Keratinocyte (primary cell): ENCODE data around the gene VIPR1. TPM values are rescaled to one million over a fixed set of nuclear protein-coding genes. Genes with fewer than 3 reads are reported as not detected.
A peak's percentile ranks its signal among the peaks of the same experiment; 100 is the strongest.
"Not testable (repeated sequence)": the region's sequence is repeated elsewhere in the genome, so short reads cannot be mapped to it uniquely, and the experiment has no call there.

ENCODE experiments used
- DNase-seq: peaks from one replicate; pipeline ENCODE4 v3.0.0-alpha.2; 2011; ENCODE audit warnings: low read depth, missing footprints, low spot score
- FAIRE-seq: peaks from 2 replicates; lab custom pipeline; 2011; peaks lifted over from hg19 to GRCh38; lab: Jason Lieb, UNC
- H2AFZ ChIP-seq: 2 replicates; pipeline ENCODE4 v1.6.0; 2012; ENCODE audit warnings: low read length, control low read depth, inconsistent platforms; ENCODE audit not compliant: control insufficient read depth
- H3K27ac ChIP-seq: 2 replicates; pipeline ENCODE4 v1.5.1; 2011; ENCODE audit warnings: low read length; ENCODE audit not compliant: control insufficient read depth, insufficient read depth
- H3K27me3 ChIP-seq: 3 replicates; pipeline ENCODE4 v1.6.0; 2011; ENCODE audit warnings: low read length; ENCODE audit not compliant: control insufficient read depth, insufficient read depth; ENCODE audit errors: extremely low read depth
- H3K36me3 ChIP-seq, 2 experiments: 2 replicates in 1 of 2; 3 replicates in 1 of 2; pipeline ENCODE4 v1.5.1; 2011; ENCODE audit warnings: low read length in 2 of 2, mild to moderate bottlenecking in 1 of 2; ENCODE audit not compliant: control insufficient read depth in 2 of 2, insufficient read depth in 2 of 2; ENCODE audit errors: extremely low read depth in 1 of 2
- H3K4me1 ChIP-seq: 3 replicates; pipeline ENCODE4 v1.5.1; 2011; ENCODE audit warnings: low read length; ENCODE audit not compliant: control insufficient read depth, insufficient read depth; ENCODE audit errors: extremely low read depth
- H3K4me2 ChIP-seq: 3 replicates; pipeline ENCODE4 v1.6.0; 2011; ENCODE audit warnings: low read depth, low read length; ENCODE audit not compliant: control insufficient read depth, insufficient read depth; ENCODE audit errors: extremely low read depth
- H3K4me3 ChIP-seq, 3 experiments: fragments of 200-600 bp in 1 of 3; sonication (generic) in 1 of 3; 2 replicates in 2 of 3; 3 replicates in 1 of 3; pipeline ENCODE4 v1.5.1; 2011 to 2016; ENCODE audit warnings: low read length in 3 of 3, mild to moderate bottlenecking in 3 of 3, control low read depth in 2 of 3, inconsistent platforms in 1 of 3, low read depth in 1 of 3, mixed read lengths in 1 of 3, mixed run types in 1 of 3, moderate library complexity in 1 of 3; ENCODE audit not compliant: control insufficient read depth in 2 of 3, insufficient read depth in 2 of 3; ENCODE audit errors: extremely low read depth in 1 of 3
- H3K79me2 ChIP-seq: 2 replicates; pipeline ENCODE4 v1.6.0; 2012; ENCODE audit warnings: low read length; ENCODE audit not compliant: control insufficient read depth, insufficient read depth
- H3K9ac ChIP-seq: 3 replicates; pipeline ENCODE4 v1.6.0; 2011; ENCODE audit warnings: low read length; ENCODE audit not compliant: control insufficient read depth, insufficient read depth; ENCODE audit errors: extremely low read depth
- H3K9me1 ChIP-seq: 3 replicates; pipeline ENCODE4 v1.6.0; 2011; ENCODE audit warnings: low read length; ENCODE audit not compliant: control insufficient read depth, insufficient read depth; ENCODE audit errors: extremely low read depth
- H3K9me3 ChIP-seq: 2 replicates; pipeline ENCODE4 v1.5.1; 2012; ENCODE audit warnings: low read depth, low read length; ENCODE audit not compliant: control insufficient read depth
- H4K20me1 ChIP-seq: 3 replicates; pipeline ENCODE4 v1.6.0; 2011; ENCODE audit warnings: low read length; ENCODE audit not compliant: control insufficient read depth, insufficient read depth; ENCODE audit errors: extremely low read depth
- CTCF ChIP-seq, 3 experiments: IDR thresholded peaks in 1 of 3; conservative IDR thresholded peaks in 1 of 3; optimal IDR thresholded peaks in 1 of 3; 2 replicates in 2 of 3; 3 replicates in 1 of 3; pipeline versions ENCODE3 to v1.5.1; 2011; ENCODE audit warnings: low read length in 3 of 3, mild to moderate bottlenecking in 3 of 3, moderate library complexity in 2 of 3, control low read depth in 1 of 3, inconsistent platforms in 1 of 3; ENCODE audit not compliant: insufficient read depth in 2 of 3; ENCODE audit errors: extremely low read depth in 1 of 3
- EZH2 ChIP-seq: IDR thresholded peaks from one replicate; pipeline ENCODE4 v1.6.1; 2012; ENCODE audit warnings: inconsistent platforms, mild to moderate bottlenecking, low read length, moderate library complexity
- dilution Hi-C: fragments of 300-500 bp; cut with MboI; formaldehyde crosslinking; loops from one replicate; pipeline ENCODE4 v1.7.0; 2020; ENCODE audit warnings: low sequenced_read_pairs; ENCODE audit not compliant: extremely low pct_ligation_motif_present
- polyA plus RNA-seq, 5 experiments: library from polyadenylated mRNA; depleted of rRNA in 3 of 5; stranded (reverse) in 3 of 5; stranded (forward) in 1 of 5; unstranded in 1 of 5; fragments of >200 nt; gene quantifications; 1 replicate in 1 of 5; 2 replicates in 3 of 5; 3 replicates in 1 of 5; pipeline versions ENCODE4 v1.2.1 to v1.2.3, GENCODE V29; 2011 to 2012; ENCODE audit warnings: missing spikeins in 2 of 5, low read depth in 1 of 5, low replicate concordance in 1 of 5

VIPR1 gene
- polyA plus RNA-seq, 1 donor (not counting 4 experiments of a cell fraction or from before 2014, with no cell fraction given) = 4.5 TPM

DNA sequence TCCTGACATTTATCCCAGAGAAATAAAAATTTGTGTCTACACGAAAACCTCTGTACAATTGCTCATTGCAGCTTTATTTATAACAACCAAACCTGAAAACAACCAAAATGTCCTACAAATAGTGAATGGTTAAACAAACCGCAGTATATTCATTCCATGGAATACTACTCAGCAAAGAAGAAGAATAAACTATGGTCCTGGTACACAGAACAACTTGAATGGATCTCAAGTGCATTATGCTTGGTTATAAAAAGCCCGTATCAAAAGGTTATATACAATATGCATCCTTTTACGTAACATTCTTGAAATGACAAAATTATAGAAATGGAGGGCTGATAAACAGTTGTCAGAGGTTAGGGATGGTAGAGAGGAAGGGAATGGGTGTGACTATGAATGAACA lies 75.6 kb downstream of the VIPR1 start:
- no peak overlapping the region for H3K27ac ChIP-seq
- H3K36me3 ChIP-seq = peaks cover 0 to 1% of the 10 kb centered on the region in 2 experiments
- dilution Hi-C loops = no loop called here
- DNase-seq (no peak), FAIRE-seq (no peak)
- H3K9me1 ChIP-seq = no peaks in the 10 kb centered on the region
- no peak overlapping the region for H3K4me3 ChIP-seq
- H3K4me1 ChIP-seq = peaks cover 17% of the 10 kb centered on the region
- no peaks in the 10 kb centered on the region for H3K27me3 ChIP-seq
- H2AFZ ChIP-seq = no peak overlapping the region
- H3K9me3 ChIP-seq = no peaks in the 10 kb centered on the region
- no peak overlapping the region for H3K4me2 ChIP-seq
- TF ChIP-seq EZH2 = no peak
- TF ChIP-seq CTCF (optimal IDR thresholded peaks at IDR 0.05 in 1 of 3, IDR thresholded peaks at IDR 0.05 in 1 of 3, conservative IDR thresholded peaks at IDR 0.05 in 1 of 3; ENCODE audit: extremely low read depth in 1 of 3, insufficient read depth in 2 of 3, low read length in 3 of 3) = no peak
- H3K79me2 ChIP-seq = peaks cover 58% of the 10 kb centered on the region
- H3K9ac ChIP-seq = no peak overlapping the region
- H4K20me1 ChIP-seq = no peaks in the 10 kb centered on the region

- H3K9me3 ChIP-seq, dilution Hi-C loops, H3K27ac ChIP-seq, H3K27me3 ChIP-seq, H2AFZ ChIP-seq, DNase-seq, H3K4me2 ChIP-seq, H3K9ac ChIP-seq, H3K9me1 ChIP-seq, H4K20me1 ChIP-seq, H3K4me3 ChIP-seq, FAIRE-seq, H3K36me3 ChIP-seq: not testable (repeated sequence)
- peaks cover 54% of the 10 kb centered on the region for H3K79me2 ChIP-seq
- peaks cover 17% of the 10 kb centered on the region for H3K4me1 ChIP-seq
Observed at GRCh38 chr3:42579346-42579745, 76.9 kb downstream of the VIPR1 start.

DNA sequence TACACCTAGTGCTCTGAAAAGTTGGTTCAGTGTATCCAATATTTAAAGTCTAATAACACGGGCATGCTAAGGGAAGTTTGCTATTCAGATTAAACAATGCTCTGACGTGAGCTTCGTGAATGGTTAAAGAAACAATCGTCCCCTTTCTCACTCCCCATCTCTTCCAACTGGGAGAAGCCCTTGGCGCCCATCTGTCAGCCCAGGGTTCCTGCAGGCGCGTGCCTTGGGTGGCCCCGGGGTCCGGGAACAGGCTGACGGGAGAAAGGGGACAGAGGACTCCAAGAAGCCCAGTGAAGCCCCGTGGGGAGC lies 78.9 kb downstream of the VIPR1 start:
- no peaks in the 10 kb centered on the region for H3K9me3 ChIP-seq
- H3K4me1 ChIP-seq = peaks cover 17% of the 10 kb centered on the region
- H3K36me3 ChIP-seq = peaks cover 0 to 1% of the 10 kb centered on the region in 2 experiments
- H4K20me1 ChIP-seq = no peaks in the 10 kb centered on the region
- H3K27ac ChIP-seq = peak overlapping the region; percentile 84
- H3K4me3 ChIP-seq = peak overlapping the region; percentile 83 to 92 (median 85)
- peaks cover 40% of the 10 kb centered on the region for H3K79me2 ChIP-seq
- dilution Hi-C loops = no loop called here
- H3K9me1 ChIP-seq = no peaks in the 10 kb centered on the region
- H3K27me3 ChIP-seq = no peaks in the 10 kb centered on the region
- DNase-seq = no peak
- H3K9ac ChIP-seq = peak overlapping the region; percentile 89
- no peak for FAIRE-seq
- H3K4me2 ChIP-seq = peak overlapping the region; percentile 97
- peak overlapping the region; percentile 96 for H2AFZ ChIP-seq
- TF ChIP-seq CTCF (optimal IDR thresholded peaks at IDR 0.05 in 1 of 3, IDR thresholded peaks at IDR 0.05 in 1 of 3, conservative IDR thresholded peaks at IDR 0.05 in 1 of 3; ENCODE audit: extremely low read depth in 1 of 3, insufficient read depth in 2 of 3, low read length in 3 of 3) = no peak
